SK-N-SH treated with all-trans-retinoic acid at 6 μM for 48 hours (cell line): ENCODE results near the gene GIN1.
A peak's percentile ranks its signal among the peaks of the same experiment; 100 is the strongest.

ENCODE experiments used
- ATAC-seq: fragments of 200-7000 bp; cut with Tn5 transposase; 3 replicates; pipeline ENCODE4 v1.9.1; 2020; ENCODE audit warnings: mild to moderate bottlenecking, moderate library complexity
- ARNTL ChIP-seq: fragments of 450-650 bp; formaldehyde crosslinking; IDR thresholded peaks from 2 replicates; pipeline ENCODE4 v1.5.0; 2020; ENCODE audit warnings: low read depth, mild to moderate bottlenecking, moderate library complexity, borderline replicate concordance
- BACH2 ChIP-seq: fragments of 250-450 bp; sonication (Bioruptor Pico); IDR thresholded peaks from 2 replicates; pipeline ENCODE4 v1.9.0; 2021; ENCODE audit warnings: mild to moderate bottlenecking, borderline replicate concordance
- CREB5 ChIP-seq: fragments of 250-450 bp; sonication (Bioruptor Pico); IDR thresholded peaks from 2 replicates; pipeline ENCODE4 v1.5.1; 2020; ENCODE audit warnings: low read depth, mild to moderate bottlenecking, moderate library complexity
- CSDC2 ChIP-seq: fragments of 250-450 bp; sonication (Bioruptor Pico); IDR thresholded peaks from 2 replicates; pipeline ENCODE4 v1.5.0; 2020; ENCODE audit warnings: mild to moderate bottlenecking, moderate library complexity
- ESRRG ChIP-seq: fragments of 250-450 bp; sonication (Bioruptor Pico); IDR thresholded peaks from 2 replicates; pipeline ENCODE4 v1.6.1; 2021; ENCODE audit warnings: mild to moderate bottlenecking
- ISL1 ChIP-seq: fragments of 250-450 bp; sonication (Bioruptor Pico); IDR thresholded peaks from 2 replicates; pipeline ENCODE4 v2.1.2; 2022; ENCODE audit warnings: mild to moderate bottlenecking, moderate library complexity
- OSR1 ChIP-seq: fragments of 250-450 bp; sonication (Bioruptor Pico); IDR thresholded peaks from 2 replicates; pipeline ENCODE4 v1.8.0; 2022; ENCODE audit warnings: moderate library complexity, mild to moderate bottlenecking, inconsistent platforms
- PATZ1 ChIP-seq: fragments of 250-450 bp; sonication (Bioruptor Pico); IDR thresholded peaks from 2 replicates; pipeline ENCODE4 v1.8.0; 2020; ENCODE audit warnings: mild to moderate bottlenecking, moderate library complexity, borderline replicate concordance
- POU6F1 ChIP-seq: fragments of 250-450 bp; sonication (Bioruptor Pico); IDR thresholded peaks from 2 replicates; pipeline ENCODE4 v1.8.0; 2021; ENCODE audit warnings: low read depth, mild to moderate bottlenecking, moderate library complexity, borderline replicate concordance
- PPARA ChIP-seq: fragments of 250-450 bp; sonication (Bioruptor Pico); IDR thresholded peaks from 2 replicates; pipeline ENCODE4 v1.5.0; 2020; ENCODE audit warnings: mild to moderate bottlenecking, borderline replicate concordance
- RARB ChIP-seq: fragments of 250-450 bp; sonication (Bioruptor Pico); IDR thresholded peaks from 2 replicates; pipeline ENCODE4 v1.8.0; 2021; ENCODE audit warnings: mild to moderate bottlenecking, moderate library complexity
- SNAI2 ChIP-seq: fragments of 250-450 bp; sonication (Bioruptor Pico); IDR thresholded peaks from 2 replicates; pipeline ENCODE4 v1.5.0; 2020; ENCODE audit warnings: mild to moderate bottlenecking, moderate library complexity
- TCF4 ChIP-seq: fragments of 250-450 bp; sonication (Bioruptor Pico); IDR thresholded peaks from 2 replicates; pipeline ENCODE4 v1.8.0; 2021; ENCODE audit warnings: mild to moderate bottlenecking, moderate library complexity, borderline replicate concordance
- TOX ChIP-seq: fragments of 250-450 bp; sonication (Bioruptor Pico); IDR thresholded peaks from 2 replicates; pipeline ENCODE4 v1.8.0; 2021; ENCODE audit warnings: mild to moderate bottlenecking, moderate library complexity, borderline replicate concordance
- ZFP3 ChIP-seq: fragments of 250-450 bp; sonication (Bioruptor Pico); IDR thresholded peaks from 2 replicates; pipeline ENCODE4 v1.5.0; 2020; ENCODE audit warnings: mild to moderate bottlenecking, moderate library complexity
- ZFP30 ChIP-seq: fragments of 450-650 bp; formaldehyde crosslinking; IDR thresholded peaks from 2 replicates; pipeline ENCODE4 v1.5.0; 2022; ENCODE audit warnings: mild to moderate bottlenecking, moderate library complexity
- ZNF565 ChIP-seq: fragments of 450-650 bp; formaldehyde crosslinking; conservative IDR thresholded peaks from 2 replicates; pipeline ENCODE4 v1.5.0; 2020; ENCODE audit warnings: low read depth, mild to moderate bottlenecking, moderate library complexity
- ZNF70 ChIP-seq: fragments of 450-650 bp; formaldehyde crosslinking; IDR thresholded peaks from 2 replicates; pipeline ENCODE4 v1.5.0; 2020; ENCODE audit warnings: mild to moderate bottlenecking, moderate library complexity
- ZNF8 ChIP-seq: fragments of 450-650 bp; formaldehyde crosslinking; IDR thresholded peaks from 2 replicates; pipeline ENCODE4 v1.5.0; 2020; ENCODE audit warnings: mild to moderate bottlenecking, moderate library complexity
- TF ChIP-seq, protein P1 (sequence below): fragments of 250-450 bp; sonication (Bioruptor Pico); IDR thresholded peaks from 2 replicates; pipeline ENCODE4 v1.5.0; 2020; ENCODE audit warnings: mild to moderate bottlenecking, moderate library complexity
- TF ChIP-seq, protein P2 (sequence below): fragments of 250-450 bp; sonication (Bioruptor Pico); IDR thresholded peaks from 2 replicates; pipeline ENCODE4 v1.5.1; 2021; ENCODE audit warnings: mild to moderate bottlenecking, moderate library complexity

The GIN1 gene

GRCh38 chr5:103101079-103101750 is 18.7 kb downstream of the GIN1 start:
- peak; percentile 82 for ATAC-seq
- no peak for TF ChIP-seq RARB (CRISPR knock-in tag)
- peak; percentile 39; the same call in 1 of the 2 replicates for TF ChIP-seq ISL1
- TF ChIP-seq, all 23 proteins: peak for 1

- TF ChIP-seq OSR1 (no peak), ZNF70 (CRISPR knock-in tag) (no peak), CREB5 (no peak)
- no peak for ATAC-seq
Measured at GRCh38 chr5:103098993-103099392, 20.9 kb downstream of the GIN1 start.

DNA sequence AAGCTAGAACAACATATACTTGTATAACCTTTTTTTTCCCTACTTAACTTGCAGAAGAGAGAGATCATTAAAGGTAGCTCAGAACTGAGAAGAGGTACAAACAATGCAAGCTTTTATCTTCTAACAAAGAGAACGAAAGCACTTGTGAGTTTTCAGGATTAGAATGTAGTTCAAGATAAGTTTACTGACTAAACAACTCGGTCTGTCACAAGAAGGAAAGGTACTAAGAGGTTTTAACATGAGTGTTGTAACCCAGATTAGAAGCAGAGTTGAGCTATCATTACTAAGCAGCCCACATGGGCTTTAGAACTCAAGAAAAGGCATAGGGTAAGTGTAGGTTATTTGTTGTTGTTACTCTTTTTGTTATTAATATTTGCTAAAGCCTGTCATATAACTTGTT is 25.2 kb downstream of the GIN1 start:
- TF ChIP-seq SNAI2 (CRISPR knock-in tag): no peak
- TF ChIP-seq CREB5: no peak
- no peak for TF ChIP-seq ESRRG (CRISPR knock-in tag)
- TF ChIP-seq ARNTL (CRISPR knock-in tag): no peak
- no peak for ATAC-seq

DNA sequence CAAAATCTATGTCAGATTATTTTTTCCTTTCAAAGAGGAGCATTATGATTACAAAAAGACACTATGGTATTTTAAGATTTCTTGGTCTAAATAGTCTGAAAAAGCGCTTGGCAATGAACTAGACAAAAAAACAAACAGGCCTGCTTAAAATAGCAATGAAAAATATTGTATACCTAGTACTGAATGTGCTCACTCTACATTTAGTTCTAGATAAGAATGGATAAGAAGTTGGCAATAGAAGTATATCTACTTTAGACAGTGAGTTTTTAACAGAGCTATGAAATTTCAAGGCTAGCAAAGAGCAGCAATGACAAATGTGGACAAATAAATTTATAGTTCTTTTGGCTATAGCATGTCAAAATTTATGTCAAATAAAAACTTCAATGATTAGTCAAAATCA is 26.2 kb downstream of the GIN1 start:
- no peak for ATAC-seq
- TF ChIP-seq ZNF565 (CRISPR knock-in tag): no peak
- TF ChIP-seq ESRRG (CRISPR knock-in tag): no peak
- no peak for TF ChIP-seq BACH2 (CRISPR knock-in tag)
- no peak for TF ChIP-seq OSR1

- no peak for ATAC-seq
Measured at GRCh38 chr5:103092676-103093075, 27.3 kb downstream of the GIN1 start.

More at GRCh38 chr5:103092676-103093075, 27.3 kb downstream of the GIN1 start:
- TF ChIP-seq CSDC2 (no peak), ZNF70 (CRISPR knock-in tag) (no peak), RARB (CRISPR knock-in tag) (no peak), ZNF565 (CRISPR knock-in tag) (no peak), TCF4 (CRISPR knock-in tag) (no peak), PPARA (CRISPR knock-in tag) (no peak), ZFP30 (CRISPR knock-in tag) (no peak), PATZ1 (CRISPR knock-in tag) (no peak), ARNTL (CRISPR knock-in tag) (no peak), POU6F1 (no peak), ZNF8 (CRISPR knock-in tag) (no peak), CREB5 (no peak), TOX (no peak), ESRRG (CRISPR knock-in tag) (no peak), BACH2 (CRISPR knock-in tag) (no peak), ISL1 (no peak), SNAI2 (CRISPR knock-in tag) (no peak), ZFP3 (CRISPR knock-in tag) (no peak)
- TF ChIP-seq, protein P1, sequence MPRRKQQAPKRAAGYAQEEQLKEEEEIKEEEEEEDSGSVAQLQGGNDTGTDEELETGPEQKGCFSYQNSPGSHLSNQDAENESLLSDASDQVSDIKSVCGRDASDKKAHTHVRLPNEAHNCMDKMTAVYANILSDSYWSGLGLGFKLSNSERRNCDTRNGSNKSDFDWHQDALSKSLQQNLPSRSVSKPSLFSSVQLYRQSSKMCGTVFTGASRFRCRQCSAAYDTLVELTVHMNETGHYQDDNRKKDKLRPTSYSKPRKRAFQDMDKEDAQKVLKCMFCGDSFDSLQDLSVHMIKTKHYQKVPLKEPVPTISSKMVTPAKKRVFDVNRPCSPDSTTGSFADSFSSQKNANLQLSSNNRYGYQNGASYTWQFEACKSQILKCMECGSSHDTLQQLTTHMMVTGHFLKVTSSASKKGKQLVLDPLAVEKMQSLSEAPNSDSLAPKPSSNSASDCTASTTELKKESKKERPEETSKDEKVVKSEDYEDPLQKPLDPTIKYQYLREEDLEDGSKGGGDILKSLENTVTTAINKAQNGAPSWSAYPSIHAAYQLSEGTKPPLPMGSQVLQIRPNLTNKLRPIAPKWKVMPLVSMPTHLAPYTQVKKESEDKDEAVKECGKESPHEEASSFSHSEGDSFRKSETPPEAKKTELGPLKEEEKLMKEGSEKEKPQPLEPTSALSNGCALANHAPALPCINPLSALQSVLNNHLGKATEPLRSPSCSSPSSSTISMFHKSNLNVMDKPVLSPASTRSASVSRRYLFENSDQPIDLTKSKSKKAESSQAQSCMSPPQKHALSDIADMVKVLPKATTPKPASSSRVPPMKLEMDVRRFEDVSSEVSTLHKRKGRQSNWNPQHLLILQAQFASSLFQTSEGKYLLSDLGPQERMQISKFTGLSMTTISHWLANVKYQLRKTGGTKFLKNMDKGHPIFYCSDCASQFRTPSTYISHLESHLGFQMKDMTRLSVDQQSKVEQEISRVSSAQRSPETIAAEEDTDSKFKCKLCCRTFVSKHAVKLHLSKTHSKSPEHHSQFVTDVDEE (CRISPR knock-in tag): no peak
- TF ChIP-seq, protein P2, sequence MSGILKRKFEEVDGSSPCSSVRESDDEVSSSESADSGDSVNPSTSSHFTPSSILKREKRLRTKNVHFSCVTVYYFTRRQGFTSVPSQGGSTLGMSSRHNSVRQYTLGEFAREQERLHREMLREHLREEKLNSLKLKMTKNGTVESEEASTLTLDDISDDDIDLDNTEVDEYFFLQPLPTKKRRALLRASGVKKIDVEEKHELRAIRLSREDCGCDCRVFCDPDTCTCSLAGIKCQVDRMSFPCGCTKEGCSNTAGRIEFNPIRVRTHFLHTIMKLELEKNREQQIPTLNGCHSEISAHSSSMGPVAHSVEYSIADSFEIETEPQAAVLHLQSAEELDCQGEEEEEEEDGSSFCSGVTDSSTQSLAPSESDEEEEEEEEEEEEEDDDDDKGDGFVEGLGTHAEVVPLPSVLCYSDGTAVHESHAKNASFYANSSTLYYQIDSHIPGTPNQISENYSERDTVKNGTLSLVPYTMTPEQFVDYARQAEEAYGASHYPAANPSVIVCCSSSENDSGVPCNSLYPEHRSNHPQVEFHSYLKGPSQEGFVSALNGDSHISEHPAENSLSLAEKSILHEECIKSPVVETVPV (CRISPR knock-in tag): no peak
